Transverse colon (tissue), 4 donors: Measurements from ENCODE around the gene SLC35F1.

ENCODE experiments used
- POLR2AphosphoS5 ChIP-seq, 3 donors: sonication (generic); formaldehyde crosslinking; IDR thresholded peaks; one replicate each; pipeline ENCODE4 v1.6.1; 2016; ENCODE audit warnings: antibody characterized with exemption in 3 of 3
- TF ChIP-seq, protein P1 (sequence below), 5 experiments: fragments of 200-600 bp in 3 of 5; fragments of 450-650 bp in 2 of 5; sonication (generic) in 3 of 5; IDR thresholded peaks; 1 replicate in 2 of 5; 2 replicates in 3 of 5; pipeline ENCODE4 v1.5.1; 2016 to 2017; ENCODE audit warnings: antibody characterized with exemption in 5 of 5, inconsistent platforms in 3 of 5, mild to moderate bottlenecking in 2 of 5, moderate library complexity in 1 of 5

DNA sequence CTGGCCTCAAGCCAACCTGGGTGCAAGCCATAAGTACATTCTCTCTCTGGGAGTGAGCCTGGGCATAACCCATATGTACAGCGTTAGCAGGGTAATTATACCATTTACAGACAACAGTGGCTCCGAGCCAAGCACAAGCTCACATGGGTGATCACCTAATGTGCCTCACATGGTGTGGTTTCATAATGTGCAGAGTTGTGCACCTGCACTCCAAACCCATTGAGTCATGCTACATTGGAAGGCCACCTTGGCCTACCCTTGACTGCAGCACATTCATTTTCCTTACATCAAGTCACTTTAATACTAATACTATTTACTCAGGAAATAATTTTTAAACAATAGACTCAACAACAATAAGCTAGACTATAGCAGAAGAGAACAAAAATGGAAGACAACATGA, 446.5 kb downstream of the SLC35F1 start:
- TF ChIP-seq, protein P1, sequence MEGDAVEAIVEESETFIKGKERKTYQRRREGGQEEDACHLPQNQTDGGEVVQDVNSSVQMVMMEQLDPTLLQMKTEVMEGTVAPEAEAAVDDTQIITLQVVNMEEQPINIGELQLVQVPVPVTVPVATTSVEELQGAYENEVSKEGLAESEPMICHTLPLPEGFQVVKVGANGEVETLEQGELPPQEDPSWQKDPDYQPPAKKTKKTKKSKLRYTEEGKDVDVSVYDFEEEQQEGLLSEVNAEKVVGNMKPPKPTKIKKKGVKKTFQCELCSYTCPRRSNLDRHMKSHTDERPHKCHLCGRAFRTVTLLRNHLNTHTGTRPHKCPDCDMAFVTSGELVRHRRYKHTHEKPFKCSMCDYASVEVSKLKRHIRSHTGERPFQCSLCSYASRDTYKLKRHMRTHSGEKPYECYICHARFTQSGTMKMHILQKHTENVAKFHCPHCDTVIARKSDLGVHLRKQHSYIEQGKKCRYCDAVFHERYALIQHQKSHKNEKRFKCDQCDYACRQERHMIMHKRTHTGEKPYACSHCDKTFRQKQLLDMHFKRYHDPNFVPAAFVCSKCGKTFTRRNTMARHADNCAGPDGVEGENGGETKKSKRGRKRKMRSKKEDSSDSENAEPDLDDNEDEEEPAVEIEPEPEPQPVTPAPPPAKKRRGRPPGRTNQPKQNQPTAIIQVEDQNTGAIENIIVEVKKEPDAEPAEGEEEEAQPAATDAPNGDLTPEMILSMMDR (IDR thresholded peaks at IDR 0.05), result no peak
- no peak for TF ChIP-seq POLR2AphosphoS5 (IDR thresholded peaks at IDR 0.05)
